ENCODE measurements around the gene MED31. TPM values are rescaled to one million over a fixed set of nuclear protein-coding genes. Genes with fewer than 3 reads are reported as not detected.
"Not testable (repeated sequence)": the region's sequence is repeated elsewhere in the genome, so short reads cannot be mapped to it uniquely, and the experiment has no call there.

Gene MED31
- total RNA-seq, 4 donors from 2014 or later = 5.3 to 13.7 (median 10.4) TPM

GRCh38 chr17:6668219-6668618 lies 16.8 kb upstream of the MED31 start:
- intact Hi-C loops (cut with DNase I) = loop anchor here (10.0 kb wide), 1 partner anchor 177 kb away; no protein-coding TSS in a partner anchor
- H3K27ac ChIP-seq = no peak overlapping the region
- DNase-seq = no peak
- WGBS, 2 donors = 84% methylated on average over 17 of the region's 17 CpGs
- H3K36me3 ChIP-seq = no peaks in the 10 kb centered on the region
- H3K27me3 ChIP-seq = no peaks in the 10 kb centered on the region
- H3K4me3 ChIP-seq (replicated peaks in 1 of 3) = no peak overlapping the region
- no peaks in the 10 kb centered on the region for H3K9me3 ChIP-seq
- no peaks in the 10 kb centered on the region for H3K4me1 ChIP-seq
- TF ChIP-seq POLR2A (IDR thresholded peaks at IDR 0.05) = no peak
- no peak for TF ChIP-seq CTCF (IDR thresholded peaks at IDR 0.05)

GRCh38 chr17:6667516-6667915 lies 16.1 kb upstream of the MED31 start:
- 66 to 73% methylated on average over 6 of the region's 6 CpGs for WGBS, 2 donors
- DNase-seq = no peak
- Histone ChIP-seq H3K4me3 (replicated peaks in 1 of 3) (no peak overlapping the region), H3K27ac (no peak overlapping the region), H3K4me1 (no peaks in the 10 kb centered on the region), H3K9me3 (no peaks in the 10 kb centered on the region), H3K36me3 (no peaks in the 10 kb centered on the region), H3K27me3 (no peaks in the 10 kb centered on the region)
- TF ChIP-seq CTCF (IDR thresholded peaks at IDR 0.05) (no peak), POLR2A (IDR thresholded peaks at IDR 0.05) (no peak)
- intact Hi-C loops (cut with DNase I) = loop anchor here (10.0 kb wide), 1 partner anchor 177 kb away; no protein-coding TSS in a partner anchor

- intact Hi-C loops (cut with DNase I) = loop anchor here (10.0 kb wide), 1 partner anchor 178 kb away; no protein-coding TSS in a partner anchor
- TF ChIP-seq POLR2A (IDR thresholded peaks at IDR 0.05) (no peak), CTCF (IDR thresholded peaks at IDR 0.05) (no peak)
- Histone ChIP-seq H3K4me1 (no peaks in the 10 kb centered on the region), H3K27ac (no peak overlapping the region), H3K36me3 (no peaks in the 10 kb centered on the region), H3K27me3 (no peaks in the 10 kb centered on the region), H3K4me3 (replicated peaks in 1 of 3) (no peak overlapping the region), H3K9me3 (no peaks in the 10 kb centered on the region)
- WGBS, 2 donors = 89 to 94% methylated on average over 6 of the region's 6 CpGs
- no peak for DNase-seq
Observed at GRCh38 chr17:6666557-6666956, 15.2 kb upstream of the MED31 start.

GRCh38 chr17:6666077-6666521 lies 14.7 kb upstream of the MED31 start:
- Histone ChIP-seq H3K4me1 (no peaks in the 10 kb centered on the region), H3K9me3 (no peaks in the 10 kb centered on the region), H3K27me3 (no peaks in the 10 kb centered on the region), H3K4me3 (replicated peaks in 1 of 3) (no peak overlapping the region), H3K36me3 (no peaks in the 10 kb centered on the region), H3K27ac (no peak overlapping the region)
- intact Hi-C loops (cut with DNase I) = loop anchor here (10.0 kb wide), 1 partner anchor 179 kb away; no protein-coding TSS in a partner anchor
- WGBS, 2 donors = 20 to 22% methylated on average over 9 of the region's 9 CpGs
- TF ChIP-seq POLR2A (IDR thresholded peaks at IDR 0.05) = no peak
- TF ChIP-seq CTCF (IDR thresholded peaks at IDR 0.05) = peak; percentile 59 to 89 (median 82)
- peak; percentile 68 to 78 for DNase-seq

- H3K4me1 ChIP-seq; DNase-seq; H3K9me3 ChIP-seq; H3K27me3 ChIP-seq; H3K36me3 ChIP-seq; H3K27ac ChIP-seq; H3K4me3 ChIP-seq (replicated peaks in 1 of 3): not testable (repeated sequence)
- intact Hi-C loops (cut with DNase I) = loop anchor here (10.0 kb wide), 1 partner anchor 182 kb away; no protein-coding TSS in a partner anchor
- 86 to 94% methylated on average over 14 of the region's 14 CpGs for WGBS, 2 donors
Observed at GRCh38 chr17:6663200-6663599, 11.8 kb upstream of the MED31 start.

Data from thyroid gland (tissue), 4 donors.